AG08395 (cell line): ENCODE data around the gene NCAPD2.
"Not testable (repeated sequence)": the region's sequence is repeated elsewhere in the genome, so short reads cannot be mapped to it uniquely, and the experiment has no call there.

ENCODE experiments used
- DNase-seq: peaks from one replicate; pipeline ENCODE4 v3.0.0; 2012; ENCODE audit warnings: mixed read lengths, low spot score

The NCAPD2 gene

GRCh38 chr12:6492838-6493496 lies 935 bp upstream of the NCAPD2 start, which contains the start of gene MRPL51:
Gene MRPL51 (minus strand): TSS chr12:6493262. CDS start chr12:6493136, 126 bp downstream.
- DNase-seq: peak; percentile 97

- no peak for DNase-seq
Observed at GRCh38 chr12:6494258-6494743, 399 bp downstream of the NCAPD2 start.

- no peak for DNase-seq
Observed at GRCh38 chr12:6494968-6495367, 1.1 kb downstream of the NCAPD2 start.

- DNase-seq: not testable (repeated sequence)
Observed at GRCh38 chr12:6497291-6497690, 3.4 kb downstream of the NCAPD2 start.

GRCh38 chr12:6500466-6500865 lies 6.6 kb downstream of the NCAPD2 start:
- no peak for DNase-seq

- DNase-seq: no peak
Observed at GRCh38 chr12:6507102-6507998, 13.4 kb downstream of the NCAPD2 start.

- DNase-seq: no peak
Observed at GRCh38 chr12:6508087-6508486, 14.2 kb downstream of the NCAPD2 start.

- no peak for DNase-seq
Observed at GRCh38 chr12:6520186-6520585, 26.3 kb downstream of the NCAPD2 start.

- DNase-seq: no peak
Observed at GRCh38 chr12:6522193-6522592, 28.3 kb downstream of the NCAPD2 start.

GRCh38 chr12:6523708-6524107 lies 29.8 kb downstream of the NCAPD2 start:
- DNase-seq: no peak

GRCh38 chr12:6524648-6525047 lies 30.7 kb downstream of the NCAPD2 start:
- no peak for DNase-seq

GRCh38 chr12:6526201-6526600 lies 32.3 kb downstream of the NCAPD2 start:
- no peak for DNase-seq

GRCh38 chr12:6526766-6527525 lies 33.0 kb downstream of the NCAPD2 start:
- no peak for DNase-seq

- no peak for DNase-seq
Observed at GRCh38 chr12:6527711-6528110, 33.8 kb downstream of the NCAPD2 start.

GRCh38 chr12:6528539-6529235 lies 34.8 kb downstream of the NCAPD2 start:
- DNase-seq: no peak

- DNase-seq: no peak
Observed at GRCh38 chr12:6529291-6529737, 35.4 kb downstream of the NCAPD2 start.

- DNase-seq: no peak
Observed at GRCh38 chr12:6530576-6531260, 36.8 kb downstream of the NCAPD2 start.

GRCh38 chr12:6532051-6532926 lies 38.4 kb downstream of the NCAPD2 start:
- DNase-seq: peak; percentile 96

GRCh38 chr12:6532927-6533652 lies 39.2 kb downstream of the NCAPD2 start:
- peak; percentile 59 for DNase-seq

GRCh38 chr12:6533653-6533922 lies 39.7 kb downstream of the NCAPD2 start:
- no peak for DNase-seq
